Fibroblast of lung (primary cell): ENCODE measurements around the gene ZNF766.

ENCODE experiments used
- EZH2 ChIP-seq: IDR thresholded peaks from 2 replicates; pipeline ENCODE4 v1.5.1; 2012; ENCODE audit warnings: low read length, control low read depth, mild to moderate bottlenecking; ENCODE audit errors: missing control alignments
- TF ChIP-seq, protein P1 (sequence below), 2 donors: IDR thresholded peaks in 1 of 2; conservative IDR thresholded peaks in 1 of 2; 1 replicate in 1 of 2; 2 replicates in 1 of 2; pipeline ENCODE4 v1.5.1; 2011 to 2012; ENCODE audit warnings: low read length in 2 of 2, control low read depth in 1 of 2, inconsistent platforms in 1 of 2, low read depth in 1 of 2, mild to moderate bottlenecking in 1 of 2

DNA sequence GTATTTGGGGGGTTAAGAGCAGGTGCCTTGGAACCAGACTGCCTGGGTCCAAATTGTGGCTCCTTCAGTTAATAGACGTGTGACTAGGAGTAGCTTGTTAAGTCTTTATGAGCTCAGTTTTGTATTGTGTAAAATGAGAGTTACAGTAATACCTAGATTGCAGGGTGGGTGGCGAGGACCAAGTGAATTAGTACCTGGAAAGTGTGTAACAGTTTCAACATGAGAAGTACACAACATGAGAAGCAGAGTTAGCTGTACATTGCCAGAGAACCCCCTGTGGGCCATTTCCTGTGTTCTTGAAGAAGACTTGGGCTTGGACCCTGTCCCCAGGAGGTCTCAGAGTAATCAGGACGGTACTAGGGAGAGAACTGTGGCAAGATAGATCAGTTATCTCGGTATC, 42.7 kb upstream of the ZNF766 start:
- TF ChIP-seq, protein P1, sequence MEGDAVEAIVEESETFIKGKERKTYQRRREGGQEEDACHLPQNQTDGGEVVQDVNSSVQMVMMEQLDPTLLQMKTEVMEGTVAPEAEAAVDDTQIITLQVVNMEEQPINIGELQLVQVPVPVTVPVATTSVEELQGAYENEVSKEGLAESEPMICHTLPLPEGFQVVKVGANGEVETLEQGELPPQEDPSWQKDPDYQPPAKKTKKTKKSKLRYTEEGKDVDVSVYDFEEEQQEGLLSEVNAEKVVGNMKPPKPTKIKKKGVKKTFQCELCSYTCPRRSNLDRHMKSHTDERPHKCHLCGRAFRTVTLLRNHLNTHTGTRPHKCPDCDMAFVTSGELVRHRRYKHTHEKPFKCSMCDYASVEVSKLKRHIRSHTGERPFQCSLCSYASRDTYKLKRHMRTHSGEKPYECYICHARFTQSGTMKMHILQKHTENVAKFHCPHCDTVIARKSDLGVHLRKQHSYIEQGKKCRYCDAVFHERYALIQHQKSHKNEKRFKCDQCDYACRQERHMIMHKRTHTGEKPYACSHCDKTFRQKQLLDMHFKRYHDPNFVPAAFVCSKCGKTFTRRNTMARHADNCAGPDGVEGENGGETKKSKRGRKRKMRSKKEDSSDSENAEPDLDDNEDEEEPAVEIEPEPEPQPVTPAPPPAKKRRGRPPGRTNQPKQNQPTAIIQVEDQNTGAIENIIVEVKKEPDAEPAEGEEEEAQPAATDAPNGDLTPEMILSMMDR (conservative IDR thresholded peaks at IDR 0.05 in 1 of 2, IDR thresholded peaks at IDR 0.05 in 1 of 2; ENCODE audit: low read depth in 1 of 2, low read length in 2 of 2) = no peak
- TF ChIP-seq EZH2 = no peak
